ENCODE measurements around the gene VDR. TPM values are rescaled to one million over a fixed set of nuclear protein-coding genes. Genes with fewer than 3 reads are reported as not detected.

Gene VDR
- total RNA-seq, 2 donors from 2014 or later = 1.3 to 3.1 TPM

DNA sequence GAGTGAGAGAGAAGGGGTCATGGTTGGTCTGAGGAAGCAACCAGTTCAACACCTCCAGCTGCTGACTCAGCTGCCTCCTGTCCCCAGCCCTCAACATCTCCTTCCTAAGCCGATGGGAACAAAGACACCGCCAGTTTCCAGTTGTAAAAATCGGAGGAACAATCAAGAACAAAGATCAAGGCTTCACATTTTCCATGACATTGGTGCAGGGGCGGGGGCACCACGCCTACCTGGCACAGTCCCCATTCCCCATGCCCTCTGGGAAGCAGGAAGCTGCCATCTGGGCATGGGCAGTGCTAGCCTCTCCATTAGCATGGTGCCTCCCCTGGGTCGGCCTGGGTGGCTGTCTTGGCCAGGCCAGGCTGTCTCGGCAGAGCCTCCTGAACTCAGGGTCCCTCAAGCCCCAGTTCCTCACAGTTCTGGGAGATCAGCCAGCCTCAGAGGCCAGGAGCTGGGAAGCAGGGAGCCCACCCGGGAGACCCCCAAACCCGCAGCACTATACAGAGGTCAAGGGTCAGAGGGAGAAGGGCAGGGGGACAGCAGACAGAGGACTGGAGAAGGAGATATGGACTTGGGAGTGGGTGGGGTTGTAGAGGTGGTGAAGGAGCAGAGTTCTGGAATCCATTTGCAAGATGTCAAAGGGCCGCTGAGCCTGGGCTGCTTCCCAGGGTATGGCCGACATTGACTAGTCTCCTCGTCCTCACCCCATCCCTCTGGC lies 39.0 kb upstream of the VDR start:
- ATAC-seq = no peak
- Histone ChIP-seq H3K4me1 (peaks cover 7% of the 10 kb centered on the region), H3K27ac (no peak overlapping the region), H3K4me3 (no peak overlapping the region), H3K27me3 (no peaks in the 10 kb centered on the region), H3K36me3 (replicated peaks in 1 of 2; ENCODE audit: insufficient read depth in 1 of 2, low read depth in 2 of 2) (no peaks in the 10 kb centered on the region), H3K9me3 (no peaks in the 10 kb centered on the region)
- TF ChIP-seq, protein P1, sequence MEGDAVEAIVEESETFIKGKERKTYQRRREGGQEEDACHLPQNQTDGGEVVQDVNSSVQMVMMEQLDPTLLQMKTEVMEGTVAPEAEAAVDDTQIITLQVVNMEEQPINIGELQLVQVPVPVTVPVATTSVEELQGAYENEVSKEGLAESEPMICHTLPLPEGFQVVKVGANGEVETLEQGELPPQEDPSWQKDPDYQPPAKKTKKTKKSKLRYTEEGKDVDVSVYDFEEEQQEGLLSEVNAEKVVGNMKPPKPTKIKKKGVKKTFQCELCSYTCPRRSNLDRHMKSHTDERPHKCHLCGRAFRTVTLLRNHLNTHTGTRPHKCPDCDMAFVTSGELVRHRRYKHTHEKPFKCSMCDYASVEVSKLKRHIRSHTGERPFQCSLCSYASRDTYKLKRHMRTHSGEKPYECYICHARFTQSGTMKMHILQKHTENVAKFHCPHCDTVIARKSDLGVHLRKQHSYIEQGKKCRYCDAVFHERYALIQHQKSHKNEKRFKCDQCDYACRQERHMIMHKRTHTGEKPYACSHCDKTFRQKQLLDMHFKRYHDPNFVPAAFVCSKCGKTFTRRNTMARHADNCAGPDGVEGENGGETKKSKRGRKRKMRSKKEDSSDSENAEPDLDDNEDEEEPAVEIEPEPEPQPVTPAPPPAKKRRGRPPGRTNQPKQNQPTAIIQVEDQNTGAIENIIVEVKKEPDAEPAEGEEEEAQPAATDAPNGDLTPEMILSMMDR (IDR thresholded peaks at IDR 0.05) = no peak
- no peak for TF ChIP-seq POLR2A (IDR thresholded peaks at IDR 0.05)
- DNase-seq = no peak
- WGBS, 2 donors = 62 to 67% methylated on average over 7 to 12 of the region's 12 CpGs
- intact Hi-C loops (cut with DNase I) = no loop called here

DNA sequence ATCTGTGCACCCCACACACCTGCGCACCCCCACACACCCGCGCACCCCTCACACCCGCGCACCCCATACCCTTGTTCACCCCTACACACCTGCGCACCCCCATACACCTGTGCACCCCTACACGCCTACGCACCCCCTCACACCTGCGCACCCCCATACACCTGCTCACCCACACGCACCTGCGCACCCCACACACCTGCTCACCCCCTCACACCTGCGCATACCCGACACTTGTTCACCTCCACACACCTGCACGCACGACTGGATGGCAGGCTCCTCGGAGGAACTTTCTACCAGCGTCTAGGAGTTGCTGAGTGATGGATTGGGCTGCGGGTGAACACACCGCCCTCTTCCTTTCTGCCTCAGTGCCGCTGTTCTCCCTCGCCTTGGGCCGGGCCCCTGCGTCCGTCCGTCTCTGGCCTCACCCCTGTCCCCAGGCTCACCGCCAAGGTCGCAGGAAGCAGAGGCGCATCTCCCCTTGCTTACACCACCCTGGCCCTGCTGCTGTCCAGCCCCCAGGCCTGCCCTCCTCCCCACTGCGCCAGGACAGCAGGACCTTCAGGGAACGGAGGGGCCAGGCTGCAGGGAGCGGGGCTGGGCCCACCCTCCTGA lies 37.9 kb upstream of the VDR start:
- H3K36me3 ChIP-seq (replicated peaks in 1 of 2; ENCODE audit: insufficient read depth in 1 of 2, low read depth in 2 of 2) = no peaks in the 10 kb centered on the region
- no peaks in the 10 kb centered on the region for H3K27me3 ChIP-seq
- intact Hi-C loops (cut with DNase I) = no loop called here
- 51 to 59% methylated on average over 29 to 31 of the region's 31 CpGs for WGBS, 2 donors
- no peak overlapping the region for H3K4me3 ChIP-seq
- DNase-seq = no peak
- no peaks in the 10 kb centered on the region for H3K9me3 ChIP-seq
- H3K4me1 ChIP-seq = peaks cover 7% of the 10 kb centered on the region
- no peak for ATAC-seq
- no peak overlapping the region for H3K27ac ChIP-seq
- TF ChIP-seq POLR2A (IDR thresholded peaks at IDR 0.05) = no peak
- TF ChIP-seq, protein P1 (IDR thresholded peaks at IDR 0.05) = no peak

DNA sequence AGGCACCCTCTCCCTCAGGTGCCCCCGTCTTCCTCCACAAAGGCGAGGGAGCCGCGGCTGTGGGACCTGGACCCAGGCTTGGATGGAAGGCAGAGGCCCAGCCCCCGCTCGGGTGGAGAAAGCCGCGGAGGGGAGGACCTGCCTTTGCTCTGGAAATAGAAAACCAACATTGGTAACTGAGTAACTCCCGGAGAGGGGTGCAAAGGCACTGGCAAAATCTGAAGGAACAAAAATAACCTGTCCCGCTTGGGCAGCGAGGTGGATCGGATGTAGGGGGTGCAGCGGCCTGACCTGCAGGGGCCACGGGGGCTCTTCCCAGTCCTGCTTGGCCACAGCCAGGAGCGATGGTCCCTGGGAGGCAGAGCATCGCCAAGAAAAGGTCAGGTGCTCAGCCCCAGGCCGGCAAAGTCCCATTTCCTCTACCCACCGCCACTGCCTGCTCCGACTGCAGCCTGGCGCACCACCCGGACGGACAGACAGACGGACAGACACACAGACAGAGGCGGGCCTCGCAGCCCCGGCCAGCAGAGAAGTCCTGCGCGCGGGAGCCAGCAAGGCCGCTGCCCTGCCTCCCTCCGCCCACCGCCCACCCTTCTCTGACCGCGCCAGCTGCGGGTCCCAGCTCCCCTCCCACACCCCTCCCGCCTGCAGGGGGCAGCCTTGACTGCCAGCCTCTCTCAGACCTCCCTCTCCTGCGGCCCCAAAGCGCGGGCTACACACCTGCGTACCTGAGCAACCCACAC lies 37.2 kb upstream of the VDR start:
- ATAC-seq (no peak), DNase-seq (peak; percentile 9 to 47 (median 36))
- H3K27me3 ChIP-seq = no peaks in the 10 kb centered on the region
- 24 to 35% methylated on average over 28 to 40 of the region's 40 CpGs for WGBS, 2 donors
- H3K4me3 ChIP-seq = no peak overlapping the region
- TF ChIP-seq, protein P1 (IDR thresholded peaks at IDR 0.05) = peak in 5 of 7 experiments; percentile 8 to 31 (median 21)
- TF ChIP-seq POLR2A (IDR thresholded peaks at IDR 0.05) = no peak
- H3K9me3 ChIP-seq = no peaks in the 10 kb centered on the region
- no peak overlapping the region for H3K27ac ChIP-seq
- intact Hi-C loops (cut with DNase I) = no loop called here
- H3K4me1 ChIP-seq = peaks cover 7% of the 10 kb centered on the region
- no peaks in the 10 kb centered on the region for H3K36me3 ChIP-seq (replicated peaks in 1 of 2; ENCODE audit: insufficient read depth in 1 of 2, low read depth in 2 of 2)

DNA sequence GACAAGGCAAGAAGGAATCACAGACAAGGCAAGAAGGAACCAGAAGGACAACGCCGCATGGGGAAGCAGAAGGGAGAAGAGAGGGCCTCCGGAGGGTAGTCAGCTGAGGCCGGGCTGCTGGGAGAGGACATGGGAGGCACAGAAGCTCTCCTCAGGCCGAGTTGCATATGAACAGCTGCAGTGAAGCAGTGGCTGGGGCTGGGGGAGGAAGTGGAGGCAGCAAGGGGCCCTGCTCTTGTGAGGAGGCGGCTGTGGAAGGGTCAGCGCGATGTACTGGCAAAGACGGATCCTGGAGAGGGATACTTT lies 36.6 kb upstream of the VDR start:
- Histone ChIP-seq H3K27me3 (no peaks in the 10 kb centered on the region), H3K36me3 (replicated peaks in 1 of 2; ENCODE audit: insufficient read depth in 1 of 2, low read depth in 2 of 2) (no peaks in the 10 kb centered on the region), H3K9me3 (no peaks in the 10 kb centered on the region), H3K4me3 (no peak overlapping the region), H3K27ac (no peak overlapping the region), H3K4me1 (peaks cover 7% of the 10 kb centered on the region)
- TF ChIP-seq POLR2A (IDR thresholded peaks at IDR 0.05) = no peak
- TF ChIP-seq, protein P1 (IDR thresholded peaks at IDR 0.05) = no peak
- intact Hi-C loops (cut with DNase I) = no loop called here
- no peak for DNase-seq
- no peak for ATAC-seq
- 86 to 92% methylated on average over 9 of the region's 9 CpGs for WGBS, 2 donors
